H54 (cell line): ENCODE data around the gene TSC1.

Experiments
- DNase-seq: peaks from one replicate; pipeline ENCODE4 v3.0.0; 2011; ENCODE audit warnings: low spot score, mixed read lengths; ENCODE audit not compliant: insufficient read length
- FAIRE-seq: peaks from 3 replicates; lab custom pipeline; 2011; peaks lifted over from hg19 to GRCh38; lab: Jason Lieb, UNC
- POLR2A ChIP-seq: IDR thresholded peaks from 2 replicates; pipeline ENCODE4 v1.6.1; 2011; ENCODE audit warnings: low read depth, mild to moderate bottlenecking, low read length

The TSC1 gene

DNA sequence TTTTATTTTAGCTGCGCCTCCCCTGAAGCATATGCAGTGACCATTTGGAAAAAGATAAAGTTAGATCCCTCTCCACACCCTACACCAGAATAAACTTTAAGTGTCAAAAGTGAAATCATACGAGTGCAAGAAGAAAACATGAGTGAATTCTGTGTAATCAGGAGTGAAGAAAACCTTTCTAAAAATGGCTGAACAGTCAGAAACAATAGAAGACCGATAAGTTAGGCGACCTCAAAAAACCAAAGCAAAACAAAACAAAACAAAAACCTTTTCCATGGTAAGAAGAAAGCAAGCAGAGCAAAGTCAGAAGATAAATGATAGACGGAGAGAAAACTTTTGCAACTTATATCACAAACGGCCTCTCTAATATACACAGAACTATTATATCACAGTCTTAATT is 16.6 kb upstream of the TSC1 start:
- DNase-seq (no peak), FAIRE-seq (no peak)
- no peak for TF ChIP-seq POLR2A

DNA sequence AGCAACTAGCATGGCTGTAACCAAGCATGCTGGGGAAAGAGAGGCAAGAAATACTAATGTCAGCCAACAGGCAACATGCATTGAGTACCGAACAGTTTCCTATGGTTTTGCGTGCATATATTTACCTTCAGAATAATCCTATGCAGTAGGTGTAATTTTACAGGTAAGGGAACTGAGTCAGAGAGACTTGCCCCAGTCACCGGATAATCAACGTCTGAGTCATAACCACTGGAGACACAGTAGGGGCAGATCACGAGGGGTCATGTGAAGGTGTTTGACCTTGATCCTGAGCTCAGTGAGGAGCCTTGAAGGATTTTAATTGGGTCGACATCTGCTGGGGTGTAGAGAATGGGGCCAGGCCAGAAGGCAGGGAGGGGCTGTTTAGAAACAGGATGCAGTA is 13.4 kb upstream of the TSC1 start:
- TF ChIP-seq POLR2A, result no peak
- DNase-seq, result no peak
- no peak for FAIRE-seq

DNA sequence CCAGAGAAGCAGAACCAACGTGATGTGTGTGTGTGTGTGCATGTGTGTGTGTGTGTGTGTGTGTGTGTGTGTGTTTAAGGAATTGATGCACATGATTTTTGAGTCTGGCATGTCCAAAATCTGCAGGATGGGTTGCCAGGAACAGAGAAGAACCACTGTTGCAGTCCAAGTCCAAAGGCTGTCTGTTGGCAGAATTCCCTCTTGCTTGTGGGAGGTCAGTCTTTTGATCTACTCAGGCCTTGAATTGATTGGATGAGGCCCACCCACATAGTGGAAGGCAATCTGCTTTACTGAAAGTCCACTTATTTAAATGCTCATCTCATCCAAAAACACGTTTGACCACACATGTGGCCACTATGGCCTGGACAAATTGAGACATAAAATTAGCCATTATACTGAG is 11.4 kb upstream of the TSC1 start:
- FAIRE-seq (no peak), DNase-seq (no peak)
- no peak for TF ChIP-seq POLR2A

DNA sequence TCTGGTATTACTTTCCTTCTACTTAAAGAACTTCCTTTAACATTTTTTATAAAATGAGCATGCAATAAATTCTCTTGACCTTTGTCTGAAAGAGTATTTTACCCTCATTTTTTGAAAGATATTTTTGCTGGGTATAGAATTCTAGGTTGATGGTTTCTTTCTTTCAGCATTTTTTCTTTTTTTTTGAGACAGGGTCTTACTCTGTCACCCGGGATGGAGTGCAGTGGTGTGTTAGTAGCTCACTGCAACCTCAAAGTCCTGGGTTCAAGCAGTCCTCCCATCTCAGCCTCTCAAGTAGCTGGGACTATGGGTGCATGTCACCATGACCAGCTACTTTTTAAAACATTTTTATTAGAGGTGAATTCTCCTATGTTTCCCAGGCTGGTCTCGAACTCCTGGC is 10.7 kb upstream of the TSC1 start:
- FAIRE-seq (no peak), DNase-seq (no peak)
- no peak for TF ChIP-seq POLR2A

DNA sequence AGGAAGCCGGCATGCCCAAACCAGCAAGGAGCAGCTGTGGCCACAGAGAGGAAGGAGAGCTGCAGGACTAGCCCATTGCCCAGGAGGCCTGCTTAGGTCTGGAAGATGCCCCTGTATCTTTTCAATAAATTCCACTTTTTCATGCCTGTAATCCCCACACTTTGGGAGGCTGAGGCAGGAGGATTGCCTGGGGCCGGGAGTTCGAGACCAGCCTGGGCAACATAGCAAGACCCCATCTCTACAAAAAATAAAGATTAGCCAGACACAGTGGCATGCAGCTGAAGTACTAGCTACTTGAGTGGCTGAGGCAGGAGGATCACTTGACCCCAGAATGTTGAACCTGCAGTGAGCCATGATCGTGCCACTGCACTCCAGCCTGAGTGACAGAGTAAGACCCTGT is 5.3 kb upstream of the TSC1 start:
- FAIRE-seq (no peak), DNase-seq (no peak)
- TF ChIP-seq POLR2A, result no peak

DNA sequence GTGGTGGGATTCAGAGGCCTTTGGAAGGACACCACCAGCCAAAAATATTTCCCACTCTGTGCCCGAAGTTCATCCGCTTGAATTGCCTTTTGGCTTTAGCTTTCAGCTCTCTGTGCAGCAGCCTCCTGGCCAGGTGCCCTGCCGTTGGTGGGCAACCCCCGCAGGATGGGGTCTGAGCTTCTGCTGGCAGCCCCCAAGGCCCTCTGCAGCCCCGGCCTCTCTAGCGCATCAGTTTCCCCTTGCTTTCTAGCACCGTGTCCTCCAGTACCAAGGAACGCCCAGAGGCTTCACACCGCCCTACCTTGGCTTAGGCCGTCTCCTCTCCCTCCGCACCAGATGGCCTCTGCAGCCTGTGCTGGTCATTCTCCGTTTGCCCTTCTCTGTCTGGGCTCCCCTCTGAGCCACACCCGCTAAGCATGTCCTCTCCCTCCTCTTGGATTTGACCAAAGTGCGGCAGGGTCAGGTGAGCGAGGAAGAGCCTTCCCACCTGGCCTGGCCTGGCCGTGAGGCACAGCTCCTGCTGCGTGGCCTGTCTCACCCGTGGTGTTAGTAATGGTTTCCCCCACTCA is 4.2 kb upstream of the TSC1 start:
- DNase-seq, result no peak
- TF ChIP-seq POLR2A, result no peak
- no peak for FAIRE-seq

DNA sequence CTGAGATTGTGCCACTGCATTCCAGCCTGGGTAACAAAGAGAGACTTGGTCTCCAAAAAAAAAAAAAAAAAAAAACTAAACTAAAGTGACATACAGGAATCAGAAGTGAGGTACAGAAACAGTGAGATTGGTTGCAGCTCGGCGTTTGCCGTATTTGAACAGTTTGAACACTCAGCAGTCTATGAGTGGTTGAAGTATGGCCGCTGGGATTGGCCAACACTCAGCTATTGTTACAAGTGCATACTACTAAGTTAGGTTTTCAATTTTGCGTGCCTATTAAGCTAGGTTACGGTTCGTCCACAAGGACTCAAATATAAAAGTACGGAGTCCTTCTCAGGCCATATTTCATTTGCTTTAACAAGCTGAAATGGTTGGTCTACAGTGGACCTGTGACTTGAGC is 3.3 kb upstream of the TSC1 start:
- no peak for TF ChIP-seq POLR2A
- FAIRE-seq, result no peak
- no peak for DNase-seq

DNA sequence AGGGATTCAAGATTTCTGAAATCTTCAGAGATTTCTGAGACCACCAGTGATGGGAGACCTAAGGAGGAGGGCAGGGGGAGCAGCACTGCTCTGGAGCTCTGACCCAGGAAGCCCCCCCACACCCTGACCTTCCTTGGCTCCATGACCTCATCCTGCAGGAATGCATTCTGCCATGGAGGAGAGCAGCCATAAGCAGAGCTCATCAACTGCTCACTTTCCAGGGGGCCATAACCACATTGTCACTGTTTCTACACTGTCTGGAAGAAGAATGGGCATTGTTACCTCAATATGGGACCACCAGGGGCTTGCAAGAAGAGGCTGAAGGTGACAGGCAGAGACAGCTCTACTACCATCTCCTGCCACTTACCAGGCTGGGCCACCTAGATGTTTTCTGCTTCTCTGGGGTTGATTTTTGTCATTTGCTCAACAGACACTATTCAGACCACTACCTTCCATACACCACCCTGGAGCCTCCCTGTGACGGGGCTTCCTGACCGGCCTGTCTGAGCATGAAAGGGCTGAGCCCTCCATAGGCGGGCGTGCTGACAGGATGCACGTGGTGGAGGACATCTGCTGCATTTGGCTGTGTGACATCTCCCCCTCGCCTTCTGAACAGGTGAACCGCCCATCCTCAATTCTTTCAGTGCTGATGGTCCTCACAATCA is 2.3 kb upstream of the TSC1 start:
- peak; percentile 82 for DNase-seq
- FAIRE-seq, result peak; percentile 75
- TF ChIP-seq POLR2A, result no peak

DNA sequence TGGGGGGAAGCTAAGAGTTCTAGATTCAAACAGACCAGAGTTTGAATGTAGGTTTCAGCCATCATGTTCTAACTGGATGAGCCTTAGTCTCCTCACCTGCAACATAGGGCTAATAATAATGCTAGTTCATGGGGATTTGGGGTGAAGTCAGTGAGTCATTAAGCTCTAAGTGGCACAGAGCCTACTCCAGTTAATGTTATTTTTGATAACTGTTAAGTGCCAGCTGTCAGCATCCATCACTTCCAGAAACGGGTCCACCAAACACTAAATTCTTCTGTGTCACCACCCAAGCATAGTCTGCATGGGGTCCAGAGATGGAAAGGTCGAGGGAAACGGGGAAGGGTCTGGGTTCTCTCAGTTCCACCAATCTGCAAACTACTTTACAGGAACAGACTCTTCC is 1.8 kb upstream of the TSC1 start:
- DNase-seq (no peak), FAIRE-seq (no peak)
- TF ChIP-seq POLR2A, result no peak

DNA sequence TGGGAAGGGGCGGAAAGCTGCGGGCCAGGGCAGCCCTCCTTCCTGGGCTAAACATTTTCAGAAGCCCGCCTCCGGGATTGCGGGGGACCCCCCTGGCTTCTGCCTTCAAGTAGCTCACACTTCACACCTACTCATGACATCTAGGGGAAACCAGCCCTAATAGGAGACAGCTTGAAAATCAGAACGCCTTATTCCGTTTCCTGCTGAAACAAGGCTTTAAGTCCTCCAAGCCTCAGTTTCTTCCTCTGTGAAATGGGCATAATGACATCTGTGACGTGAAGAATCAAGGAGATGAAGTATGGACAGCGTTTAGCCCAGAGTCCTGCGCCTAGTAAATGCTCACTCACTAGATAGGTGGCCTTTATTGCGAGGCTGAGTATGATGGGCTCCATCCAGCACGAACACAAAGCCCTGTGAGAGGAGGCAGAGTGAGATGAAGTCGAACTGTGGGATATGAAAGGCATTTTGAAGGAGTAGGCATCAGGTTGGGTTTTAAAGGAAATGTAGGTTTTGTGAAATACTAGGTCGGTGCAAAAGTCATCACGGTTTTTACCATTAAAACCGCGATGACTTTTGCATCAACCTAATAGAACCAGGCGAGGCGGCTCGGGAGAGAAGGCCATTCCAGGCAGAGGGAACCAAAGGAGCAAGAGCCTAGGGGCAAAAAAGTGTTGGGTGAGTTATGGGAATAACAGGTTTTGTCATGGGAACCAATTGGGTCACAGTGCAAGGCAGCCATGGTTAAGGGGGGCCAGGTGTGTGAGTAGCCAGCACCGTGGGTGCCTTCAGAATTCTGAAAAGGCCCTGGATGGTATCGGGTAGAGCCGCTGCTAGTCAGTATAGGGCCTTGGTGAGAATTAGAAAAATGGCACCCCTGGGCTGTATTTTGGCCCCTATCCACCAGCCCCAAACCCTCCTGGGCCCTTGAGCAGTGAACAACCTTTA is 1.0 kb upstream of the TSC1 start:
- FAIRE-seq, result peak; percentile 30
- no peak for TF ChIP-seq POLR2A

DNA sequence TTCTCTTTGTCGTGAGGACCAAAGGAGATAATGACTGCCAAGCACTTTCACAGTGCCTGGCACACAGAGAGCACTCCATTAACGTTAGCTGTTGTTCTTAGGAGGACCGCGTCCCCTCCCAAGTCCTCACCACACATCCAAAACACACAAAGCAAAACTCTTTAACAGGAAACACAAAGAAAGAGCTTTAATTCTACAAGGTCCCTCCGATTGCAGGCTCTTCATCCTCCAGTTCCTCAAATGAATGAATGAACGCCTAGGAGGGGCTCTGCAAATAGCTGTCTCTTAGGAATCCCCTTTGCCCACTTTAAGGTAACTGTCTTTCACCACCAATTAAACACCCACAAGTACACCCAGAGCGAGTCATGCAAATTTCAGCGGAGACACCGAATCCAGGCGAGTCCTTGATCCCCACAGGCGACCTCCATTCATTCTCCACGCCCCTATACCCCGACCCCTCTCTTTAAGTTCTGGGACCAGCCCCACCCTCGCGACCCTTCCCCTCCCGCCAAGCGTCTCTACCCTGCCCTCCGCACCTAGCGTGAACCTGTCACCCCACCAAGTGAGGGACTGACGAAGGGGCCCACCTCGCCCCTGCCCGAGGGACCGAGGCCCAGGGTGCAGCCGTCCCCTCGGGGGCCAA is 644 bp downstream of the TSC1 start:
- FAIRE-seq, result no peak
- no peak for DNase-seq

More for the DNA sequence above, 1.0 kb upstream of the TSC1 start:
- DNase-seq, result no peak

DNA sequence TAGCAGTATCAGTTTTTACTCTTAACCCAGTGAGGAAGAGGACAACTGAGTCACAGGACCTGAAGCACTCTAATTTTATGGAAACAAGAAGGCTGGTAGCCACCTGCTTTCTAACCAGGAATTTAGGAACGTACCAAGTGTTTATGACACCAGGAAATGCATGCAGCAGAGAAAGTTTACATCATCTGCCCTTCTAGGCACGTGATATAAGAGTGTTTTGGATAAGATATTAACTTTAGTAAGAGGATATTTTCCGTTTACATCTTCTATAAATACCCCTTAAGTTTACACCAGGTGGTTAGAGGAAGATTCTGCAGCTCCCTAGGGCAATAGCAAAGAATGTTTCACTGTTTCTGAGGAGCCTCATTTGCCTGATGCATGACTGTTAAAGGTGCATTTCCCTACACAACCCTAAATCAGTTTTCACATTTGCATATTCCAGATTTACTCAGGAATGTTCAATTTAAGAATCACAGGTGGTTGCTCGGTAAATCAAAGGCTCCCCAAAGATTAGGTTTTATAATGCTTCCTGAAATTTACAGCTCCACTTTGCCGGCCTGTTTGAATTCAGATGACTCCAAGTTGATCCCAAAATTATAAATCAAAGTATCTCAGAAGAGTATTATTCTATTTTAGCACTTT is 1.8 kb downstream of the TSC1 start:
- DNase-seq, result no peak
- TF ChIP-seq POLR2A, result no peak
- no peak for FAIRE-seq

More for the DNA sequence above, 644 bp downstream of the TSC1 start:
- TF ChIP-seq POLR2A, result no peak

DNA sequence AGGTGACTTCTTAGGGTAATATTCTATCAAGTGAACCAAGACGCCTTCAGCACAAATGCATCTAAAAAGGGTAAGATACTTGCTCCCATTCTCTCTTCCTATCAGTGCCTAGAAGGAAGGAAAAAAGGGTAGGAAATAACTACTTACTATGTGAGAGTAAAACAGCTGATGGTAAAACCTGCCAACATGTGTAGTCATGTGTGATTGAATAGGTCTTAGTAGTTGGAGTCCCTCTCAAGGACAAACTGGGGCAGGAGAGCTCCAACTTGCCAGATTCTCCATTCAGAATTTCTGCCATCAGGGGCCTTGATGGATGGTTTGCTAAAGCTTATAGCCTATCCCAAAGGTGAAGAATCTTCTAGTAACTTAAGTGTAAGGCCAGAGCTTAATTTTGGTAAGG is 5.2 kb downstream of the TSC1 start:
- TF ChIP-seq POLR2A, result no peak
- DNase-seq, result no peak
- no peak for FAIRE-seq
